Progenitor cell of endocrine pancreas (in vitro differentiated cells): ENCODE measurements around the gene PFKL. TPM values are rescaled to one million over a fixed set of nuclear protein-coding genes. Genes with fewer than 3 reads are reported as not detected.
"Not testable (repeated sequence)": the region's sequence is repeated elsewhere in the genome, so short reads cannot be mapped to it uniquely, and the experiment has no call there.

Experiments
- DNase-seq: peaks from one replicate; pipeline ENCODE4 v3.0.0; 2021; ENCODE audit warnings: low spot score; ENCODE audit not compliant: unreplicated experiment
- H3K27ac Mint-ChIP-seq: 2 replicates; pipeline ENCODE4 v1.8.0; 2021; ENCODE audit warnings: mild to moderate bottlenecking, moderate library complexity, mixed read lengths
- H3K27me3 Mint-ChIP-seq: 2 replicates; pipeline ENCODE4 v1.8.0; 2021; ENCODE audit warnings: mixed read lengths
- H3K36me3 Mint-ChIP-seq: 2 replicates; pipeline ENCODE4 v1.8.0; 2022; ENCODE audit warnings: mixed read lengths; ENCODE audit not compliant: insufficient read depth
- H3K4me1 Mint-ChIP-seq: 2 replicates; pipeline ENCODE4 v1.8.0; 2021; ENCODE audit warnings: low read depth, mixed read lengths
- H3K4me3 Mint-ChIP-seq: 2 replicates; pipeline ENCODE4 v1.8.0; 2021; ENCODE audit warnings: low read depth, mild to moderate bottlenecking, moderate library complexity, mixed read lengths
- H3K9me3 Mint-ChIP-seq: 2 replicates; pipeline ENCODE4 v1.8.0; 2021; ENCODE audit warnings: low read depth, mixed read lengths
- CTCF ChIP-seq: fragments of 200-600 bp; sonication (generic); IDR thresholded peaks from one replicate; pipeline ENCODE4 v1.5.0; 2021; ENCODE audit warnings: antibody characterized with exemption, mild to moderate bottlenecking; ENCODE audit not compliant: unreplicated experiment
- total RNA-seq: library from RNA; stranded (reverse); gene quantifications from 2 replicates; pipeline ENCODE4 v1.2.1, GENCODE V29; 2021

The PFKL gene
- total RNA-seq, 1 donor from 2014 or later = 132 TPM

DNA sequence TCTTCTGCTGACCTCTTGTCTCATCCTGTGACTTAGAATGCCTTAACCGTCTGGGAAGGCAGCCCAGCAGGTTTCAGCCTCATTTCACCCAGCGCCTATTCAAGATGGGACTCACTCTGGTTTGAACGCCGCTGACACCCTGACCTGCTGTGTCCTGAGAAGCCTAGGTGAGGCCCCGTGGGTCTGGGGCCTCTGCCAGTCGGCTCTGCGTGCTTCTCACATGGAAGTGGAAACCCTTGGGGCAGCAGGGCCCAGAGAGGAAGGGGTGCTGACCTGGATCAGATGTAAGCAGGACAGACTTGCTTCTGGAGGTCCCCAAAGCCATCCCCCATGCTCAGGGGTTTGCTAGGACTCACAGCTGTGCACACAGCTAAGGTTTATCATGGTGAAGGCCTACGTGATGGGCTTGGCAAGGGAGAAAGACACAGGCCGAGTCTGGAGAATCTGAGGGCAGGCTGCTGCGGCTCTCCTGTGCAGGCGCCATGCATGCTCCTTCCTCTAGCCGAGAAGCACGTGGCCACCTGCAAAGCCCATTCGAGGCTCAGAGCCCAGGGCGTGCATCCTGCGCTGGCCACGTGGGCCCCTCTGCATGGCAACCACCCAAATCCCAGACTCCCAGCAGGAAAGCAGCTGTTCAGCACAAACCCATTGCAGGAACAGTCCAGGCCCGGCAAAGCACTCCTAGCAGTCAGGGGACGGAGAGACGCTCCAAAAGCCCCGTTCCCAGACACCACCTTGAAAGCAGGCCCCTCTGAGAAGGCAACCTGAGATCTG is 57.4 kb downstream of the PFKL start:
- no peak for TF ChIP-seq CTCF
- H3K36me3 Mint-ChIP-seq = no peaks in the 10 kb centered on the region
- no peak for DNase-seq
- no peaks in the 10 kb centered on the region for H3K9me3 Mint-ChIP-seq
- no peaks in the 10 kb centered on the region for H3K27me3 Mint-ChIP-seq
- no peak overlapping the region for H3K4me3 Mint-ChIP-seq
- H3K27ac Mint-ChIP-seq = no peak overlapping the region
- H3K4me1 Mint-ChIP-seq = no peaks in the 10 kb centered on the region

DNA sequence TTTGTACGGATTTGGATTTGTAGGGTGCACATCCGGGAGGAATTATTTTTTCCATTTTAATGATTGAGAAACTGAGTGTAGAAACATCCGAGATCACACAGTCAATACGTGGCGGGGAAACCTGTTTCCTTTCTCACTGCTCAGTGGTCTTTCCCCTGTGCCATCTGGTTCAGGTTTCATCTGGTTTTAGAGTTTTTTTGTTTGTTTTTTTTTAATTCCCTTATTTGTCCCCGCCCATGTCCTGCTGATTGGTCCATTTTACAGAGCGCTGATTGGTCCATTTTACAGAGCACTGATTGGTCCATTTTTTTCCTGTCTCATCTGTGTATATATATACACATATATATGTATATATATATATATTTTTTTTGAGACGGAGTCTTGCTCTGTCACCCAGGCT is 59.5 kb downstream of the PFKL start:
- H3K27me3 Mint-ChIP-seq = peaks cover 3% of the 10 kb centered on the region
- no peaks in the 10 kb centered on the region for H3K9me3 Mint-ChIP-seq
- H3K4me1 Mint-ChIP-seq = no peaks in the 10 kb centered on the region
- no peak for TF ChIP-seq CTCF
- H3K36me3 Mint-ChIP-seq = no peaks in the 10 kb centered on the region
- no peak overlapping the region for H3K4me3 Mint-ChIP-seq
- no peak for DNase-seq
- H3K27ac Mint-ChIP-seq = no peak overlapping the region

GRCh38 chr21:44360159-44360558 is 60.3 kb downstream of the PFKL start:
- DNase-seq = no peak
- H3K27me3 Mint-ChIP-seq = peaks cover 3% of the 10 kb centered on the region
- H3K4me3 Mint-ChIP-seq = no peak overlapping the region
- H3K9me3 Mint-ChIP-seq = no peaks in the 10 kb centered on the region
- H3K36me3 Mint-ChIP-seq = no peaks in the 10 kb centered on the region
- no peak overlapping the region for H3K27ac Mint-ChIP-seq
- TF ChIP-seq CTCF = peak; percentile 32
- H3K4me1 Mint-ChIP-seq = no peaks in the 10 kb centered on the region

DNA sequence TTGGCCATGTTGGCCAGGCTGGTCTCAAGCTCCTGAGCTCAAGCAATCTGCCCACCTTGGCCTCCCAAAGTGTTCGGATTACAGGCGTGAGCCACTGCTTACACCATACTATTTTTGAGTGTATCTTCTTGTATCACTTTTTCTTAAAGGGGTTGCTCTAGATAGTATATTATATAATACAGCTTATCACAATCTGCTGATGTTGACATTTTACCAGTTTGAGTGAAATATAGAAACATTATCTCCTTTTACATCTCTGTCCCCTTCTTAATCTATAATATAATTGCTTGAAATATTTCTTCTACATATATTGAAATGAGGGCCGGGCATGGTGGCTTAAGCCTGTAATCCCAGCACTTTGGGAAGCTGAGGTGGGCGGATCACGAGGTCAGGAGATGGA is 62.0 kb downstream of the PFKL start:
- not testable (repeated sequence) for H3K4me3 Mint-ChIP-seq

DNA sequence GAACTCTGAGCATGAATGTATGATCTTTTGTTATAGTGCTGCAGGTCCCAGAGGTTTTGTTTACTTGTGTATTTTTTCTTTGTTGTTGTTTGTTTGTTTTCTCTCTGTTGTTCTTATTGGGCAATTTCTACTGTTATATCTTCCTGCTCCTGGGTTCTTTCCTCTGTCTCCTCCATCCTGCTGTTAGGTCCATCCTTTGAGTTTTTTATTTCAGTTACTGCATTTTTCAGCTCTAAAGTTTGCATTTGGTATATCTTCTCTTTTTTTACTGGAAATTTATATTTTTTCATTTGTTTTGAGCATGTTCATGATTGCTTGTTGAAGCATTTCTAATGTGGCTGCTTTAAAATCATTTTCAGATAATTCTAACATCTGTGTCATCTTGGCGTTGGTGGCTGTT is 63.4 kb downstream of the PFKL start:
- no peak overlapping the region for H3K27ac Mint-ChIP-seq
- no peaks in the 10 kb centered on the region for H3K4me1 Mint-ChIP-seq
- H3K36me3 Mint-ChIP-seq = no peaks in the 10 kb centered on the region
- TF ChIP-seq CTCF = no peak
- H3K9me3 Mint-ChIP-seq = no peaks in the 10 kb centered on the region
- no peak for DNase-seq
- H3K27me3 Mint-ChIP-seq = peaks cover 8% of the 10 kb centered on the region
- no peak overlapping the region for H3K4me3 Mint-ChIP-seq

More for the DNA sequence above, 62.0 kb downstream of the PFKL start:
- H3K9me3 Mint-ChIP-seq, H3K27ac Mint-ChIP-seq, H3K27me3 Mint-ChIP-seq, H3K4me1 Mint-ChIP-seq, H3K36me3 Mint-ChIP-seq, DNase-seq: not testable (repeated sequence)
